Vein endothelial cell (primary cell): ENCODE data around the gene CCDC194. TPM values are rescaled to one million over a fixed set of nuclear protein-coding genes. Genes with fewer than 3 reads are reported as not detected.

Experiments used
- total RNA-seq: library from RNA; depleted of rRNA; stranded (reverse); fragments of >200 nt; gene quantifications from 2 replicates; pipeline ENCODE4 v1.2.3, GENCODE V29; 2012

The CCDC194 gene, protein sequence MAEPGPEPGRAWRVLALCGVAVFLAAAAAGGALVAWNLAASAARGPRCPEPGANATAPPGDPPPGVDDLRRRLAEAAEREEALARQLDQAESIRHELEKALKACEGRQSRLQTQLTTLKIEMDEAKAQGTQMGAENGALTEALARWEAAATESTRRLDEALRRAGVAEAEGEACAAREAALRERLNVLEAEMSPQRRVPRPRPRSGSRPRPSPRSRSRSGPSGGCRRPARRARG
- not detected in 2 replicates for total RNA-seq

DNA sequence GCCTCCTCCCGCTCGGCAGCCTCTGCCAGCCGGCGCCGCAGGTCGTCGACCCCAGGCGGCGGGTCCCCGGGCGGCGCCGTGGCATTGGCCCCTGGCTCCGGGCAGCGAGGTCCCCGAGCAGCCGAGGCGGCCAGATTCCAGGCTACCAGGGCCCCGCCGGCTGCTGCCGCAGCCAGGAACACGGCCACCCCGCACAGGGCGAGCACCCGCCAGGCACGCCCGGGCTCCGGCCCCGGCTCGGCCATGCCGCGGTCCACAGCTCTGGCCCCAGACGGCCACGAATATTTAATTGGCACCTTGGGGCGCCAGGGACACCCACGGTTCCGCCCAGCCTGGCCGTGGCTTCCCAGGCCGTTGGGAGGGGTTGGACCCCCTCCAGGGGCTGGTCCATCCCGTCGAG lies at the start of gene CCDC194:
CCDC194 (minus strand) TSS at position 283 of the 400 bp plus-strand sequence; CDS start at position 245, 38 bp downstream.

DNA sequence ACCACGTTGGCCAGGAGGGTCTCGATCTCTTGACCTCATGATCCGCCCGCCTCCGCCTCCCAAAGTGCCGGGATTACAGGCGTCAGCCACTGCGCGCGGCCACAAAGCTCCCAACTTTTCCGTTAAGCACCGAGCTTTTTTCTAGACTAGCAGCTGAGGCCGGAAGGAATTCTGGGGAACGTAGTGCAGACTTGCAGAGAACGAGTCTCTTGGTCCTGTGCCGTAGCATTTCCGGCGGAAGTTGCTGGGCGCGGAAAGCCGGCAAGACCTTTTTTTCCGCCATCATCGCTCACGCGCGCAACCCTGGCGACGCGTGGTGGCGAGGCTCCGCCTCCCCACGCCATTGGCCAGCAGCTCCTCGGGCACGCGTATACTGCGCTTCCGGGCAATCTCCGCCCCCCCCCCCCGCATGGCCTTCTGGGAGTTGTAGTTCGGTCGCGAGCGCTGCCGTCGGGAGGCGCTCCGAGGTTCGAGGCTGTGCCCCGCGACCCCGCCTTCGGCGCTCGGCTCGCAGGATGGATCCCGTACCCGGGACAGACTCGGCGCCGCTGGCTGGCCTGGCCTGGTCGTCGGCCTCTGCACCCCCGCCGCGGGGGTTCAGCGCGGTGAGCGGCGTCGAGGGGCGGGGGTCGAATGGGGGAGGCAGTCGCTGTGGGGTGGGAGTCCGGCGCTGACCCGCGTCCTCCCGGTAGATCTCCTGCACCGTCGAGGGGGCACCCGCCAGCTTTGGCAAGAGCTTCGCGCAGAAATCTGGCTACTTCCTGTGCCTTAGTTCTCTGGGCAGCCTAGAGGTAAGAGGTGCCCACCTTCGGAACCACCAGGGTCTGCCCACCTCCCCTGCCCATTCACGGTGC lies 25.9 kb upstream of the CCDC194 start, which contains the start of gene MVB12A:
MVB12A (plus strand) TSS at position 427 of the 854 bp plus-strand sequence; CDS start at position 516, 89 bp downstream.

DNA sequence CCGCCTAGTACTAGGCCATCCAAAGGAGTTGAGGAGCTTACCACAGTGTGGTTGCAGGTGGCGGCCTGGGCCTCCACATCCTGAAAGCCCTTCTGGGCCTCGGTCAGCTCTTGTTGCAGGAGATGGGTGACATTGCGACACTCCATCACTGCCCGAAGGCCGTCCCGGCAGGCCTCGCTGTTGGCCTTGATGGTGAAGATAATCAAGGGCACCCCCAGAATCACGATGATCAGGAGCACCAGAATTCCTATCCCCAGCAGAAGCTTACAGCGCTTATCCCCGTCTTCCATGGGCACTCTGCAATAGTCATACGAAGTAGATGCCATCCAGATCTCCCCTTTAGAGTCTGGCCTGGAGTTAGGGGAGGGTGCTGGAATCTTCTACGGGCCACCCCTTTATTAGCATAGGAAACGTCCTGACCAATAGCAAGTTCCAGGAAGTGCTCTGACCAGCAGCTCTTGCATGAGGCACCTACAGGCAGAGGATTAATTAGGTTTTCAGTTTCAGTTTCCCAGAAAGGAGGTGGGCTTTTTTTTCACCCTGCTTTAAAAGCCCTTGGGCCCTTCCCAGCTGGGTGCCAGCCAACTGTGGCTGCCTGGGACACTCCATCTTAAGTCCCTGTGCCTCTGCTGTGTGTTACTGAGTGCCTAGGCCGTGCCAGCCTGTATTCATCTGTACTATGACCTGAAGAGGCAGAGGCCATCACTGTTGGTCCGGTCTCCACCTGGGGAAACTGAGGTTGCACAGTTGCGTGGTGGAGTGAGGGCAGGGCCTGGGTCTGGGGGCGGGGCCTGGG lies 11.5 kb upstream of the CCDC194 start, which contains the start of gene BST2:
BST2 (minus strand) TSS at position 381 of the 796 bp plus-strand sequence; CDS start at position 326, 55 bp downstream.

DNA sequence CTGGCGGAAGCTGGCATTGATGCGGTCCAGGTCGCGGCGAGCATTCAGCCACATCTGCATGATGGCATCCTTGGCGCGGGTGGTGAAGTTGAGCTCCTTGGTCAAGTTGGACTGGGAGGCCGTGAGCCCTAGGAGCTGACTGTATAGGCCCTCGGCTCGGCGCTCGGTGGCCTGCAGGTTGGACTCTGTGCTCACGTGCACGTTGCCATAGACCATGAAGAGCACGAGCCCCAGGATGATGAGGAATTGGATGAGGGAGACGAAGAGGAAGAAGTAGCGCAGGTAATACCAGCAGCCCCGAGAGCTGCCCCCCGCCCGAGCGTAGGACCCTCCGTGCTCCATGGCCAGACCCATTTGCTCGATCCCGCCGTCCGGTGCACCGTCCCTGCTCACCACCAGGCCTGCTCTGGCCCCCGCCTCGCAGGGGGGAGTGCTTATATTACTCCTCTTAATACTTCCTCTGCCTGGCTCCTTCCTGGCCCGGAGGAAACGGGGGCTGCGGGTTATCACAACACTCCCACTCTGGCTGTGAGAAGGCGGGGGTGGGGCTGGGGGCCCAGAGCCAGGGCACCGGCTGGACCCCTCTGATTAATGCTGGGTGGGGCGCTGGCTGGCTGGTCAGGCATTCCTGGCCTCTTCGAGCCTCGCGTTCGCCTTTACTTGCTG lies 16.9 kb downstream of the CCDC194 start, which contains the start of gene PLVAP:
PLVAP (minus strand) TSS at position 408 of the 666 bp plus-strand sequence; CDS start at position 354, 54 bp downstream.

Other genes with a start within 250 kb of the CCDC194 start
- 11.1 and 18.0 TPM in 2 replicates for gene USE1, start 178.8 kb downstream of the CCDC194 start, total RNA-seq
- 3.5 and 4.6 TPM in 2 replicates for gene OCEL1, start 168.0 kb downstream of the CCDC194 start, total RNA-seq
- 35.3 and 46.4 TPM in 2 replicates for gene NR2F6, start 148.3 kb downstream of the CCDC194 start, total RNA-seq
- 22.8 and 28.7 TPM in 2 replicates for gene USHBP1, start 129.5 kb downstream of the CCDC194 start, total RNA-seq
- 103 and 107 TPM in 2 replicates for gene BABAM1, start 126.8 kb downstream of the CCDC194 start, total RNA-seq
- gene ANKLE1, start 112.3 kb downstream of the CCDC194 start, total RNA-seq: 0.96 and 1.3 TPM in 2 replicates
- 6.1 and 16.0 TPM in 2 replicates for gene ABHD8, start 90.8 kb downstream of the CCDC194 start, total RNA-seq
- 35.3 and 40.2 TPM in 2 replicates for gene MRPL34, start 88.3 kb downstream of the CCDC194 start, total RNA-seq
- 33.3 and 46.4 TPM in 2 replicates for gene DDA1, start 84.6 kb downstream of the CCDC194 start, total RNA-seq
- 3.5 and 5.6 TPM in 2 replicates for gene ANO8, start 59.3 kb downstream of the CCDC194 start, total RNA-seq
- 14.0 and 21.3 TPM in 2 replicates for gene GTPBP3, start 56.6 kb downstream of the CCDC194 start, total RNA-seq
- gene PLVAP, start 16.9 kb downstream of the CCDC194 start, total RNA-seq: 13.7 and 13.8 TPM in 2 replicates
- 0.19 and 0.65 TPM in 2 replicates for gene BST2, start 11.4 kb upstream of the CCDC194 start, total RNA-seq
- 45.9 and 77.1 TPM in 2 replicates for gene MVB12A, start 25.9 kb upstream of the CCDC194 start, total RNA-seq
- 0.33 TPM in 1 of 2 replicates, not detected in the other for gene TMEM221, start 54.5 kb upstream of the CCDC194 start, total RNA-seq
- not detected in 2 replicates for gene NXNL1, start 66.7 kb upstream of the CCDC194 start, total RNA-seq
- gene SLC27A1, start 76.3 kb upstream of the CCDC194 start, total RNA-seq: 8.6 and 21.9 TPM in 2 replicates
- 50.0 and 67.4 TPM in 2 replicates for gene PGLS, start 117.5 kb upstream of the CCDC194 start, total RNA-seq
- 138 and 149 TPM in 2 replicates for gene COLGALT1, start 161.5 kb upstream of the CCDC194 start, total RNA-seq